ENCODE measurements around the gene SORL1-AS1.

The SORL1-AS1 gene

GRCh38 chr11:121426476-121427399 is 26.0 kb downstream of the SORL1-AS1 start:
- intact Hi-C loops (cut with DNase I; ENCODE audit: low total_unique reads): no loop called here
- TF ChIP-seq CTCF (IDR thresholded peaks at IDR 0.05): no peak
- DNase-seq (ENCODE audit: low spot score in 2 of 2): peak in 1 of 2 donors; percentile 85
- no peak overlapping the region for H3K4me3 ChIP-seq (ENCODE audit: low read depth, poor library complexity, severe bottlenecking)
- 38 to 58% methylated on average over 25 to 37 of the region's 48 CpGs for WGBS, 2 donors

- no peak for DNase-seq (ENCODE audit: low spot score in 2 of 2)
- H3K4me3 ChIP-seq (ENCODE audit: low read depth, poor library complexity, severe bottlenecking): no peak overlapping the region
- intact Hi-C loops (cut with DNase I; ENCODE audit: low total_unique reads): no loop called here
- whole genome bisulfite sequencing, 2 donors: 99% methylated on average over 5 of the region's 5 CpGs
- no peak for TF ChIP-seq CTCF (IDR thresholded peaks at IDR 0.05)
- TF ChIP-seq POLR2A (IDR thresholded peaks at IDR 0.05): no peak
Observed at GRCh38 chr11:121425828-121426227, 26.9 kb downstream of the SORL1-AS1 start.

- TF ChIP-seq POLR2A (IDR thresholded peaks at IDR 0.05): no peak
- no peak for TF ChIP-seq CTCF (IDR thresholded peaks at IDR 0.05)
- intact Hi-C loops (cut with DNase I; ENCODE audit: low total_unique reads): no loop called here
- DNase-seq (ENCODE audit: low spot score in 2 of 2): no peak
- WGBS, 2 donors: 45 to 49% methylated on average over 4 of the region's 4 CpGs
- no peak overlapping the region for H3K4me3 ChIP-seq (ENCODE audit: low read depth, poor library complexity, severe bottlenecking)
Observed at GRCh38 chr11:121422675-121423074, 30.1 kb downstream of the SORL1-AS1 start.

- intact Hi-C loops (cut with DNase I; ENCODE audit: low total_unique reads): no loop called here
- H3K4me3 ChIP-seq (ENCODE audit: low read depth, poor library complexity, severe bottlenecking): no peak overlapping the region
- no peak for TF ChIP-seq POLR2A (IDR thresholded peaks at IDR 0.05)
- TF ChIP-seq CTCF (IDR thresholded peaks at IDR 0.05): no peak
- DNase-seq (ENCODE audit: low spot score in 2 of 2): no peak
- 87 to 88% methylated on average over 4 of the region's 4 CpGs for WGBS, 2 donors
Observed at GRCh38 chr11:121421149-121421901, 31.4 kb downstream of the SORL1-AS1 start.

GRCh38 chr11:121420398-121420797 is 32.4 kb downstream of the SORL1-AS1 start:
- DNase-seq (ENCODE audit: low spot score in 2 of 2): no peak
- intact Hi-C loops (cut with DNase I; ENCODE audit: low total_unique reads): no loop called here
- H3K4me3 ChIP-seq (ENCODE audit: low read depth, poor library complexity, severe bottlenecking): no peak overlapping the region
- 94 to 95% methylated on average over 2 of the region's 2 CpGs for WGBS, 2 donors
- TF ChIP-seq POLR2A (IDR thresholded peaks at IDR 0.05) (no peak), CTCF (IDR thresholded peaks at IDR 0.05) (no peak)

Data from lower leg skin (tissue), 4 donors.